MV-4-11 (cell line): Measurements from ENCODE around the gene EGFR.

ENCODE experiments used
- DNase-seq: peaks from one replicate; lab custom pipeline; 2025; lab: John Stamatoyannopoulos, UW

EGFR gene

GRCh38 chr7:55063061-55063460 is 44.2 kb downstream of the EGFR start:
- no peak for DNase-seq

- no peak for DNase-seq
Measured at GRCh38 chr7:55063633-55064032, 44.8 kb downstream of the EGFR start.

GRCh38 chr7:55065079-55065478 is 46.3 kb downstream of the EGFR start:
- peak; percentile 25 for DNase-seq

GRCh38 chr7:55065511-55066229 is 46.9 kb downstream of the EGFR start:
- DNase-seq: no peak

GRCh38 chr7:55066524-55066923 is 47.7 kb downstream of the EGFR start:
- DNase-seq: no peak

GRCh38 chr7:55066938-55067337 is 48.1 kb downstream of the EGFR start:
- no peak for DNase-seq

- no peak for DNase-seq
Measured at GRCh38 chr7:55067748-55068147, 48.9 kb downstream of the EGFR start.

GRCh38 chr7:55069271-55069792 is 50.5 kb downstream of the EGFR start:
- DNase-seq: no peak

- no peak for DNase-seq
Measured at GRCh38 chr7:55070271-55070743, 51.5 kb downstream of the EGFR start.

- no peak for DNase-seq
Measured at GRCh38 chr7:55070854-55071253, 52.0 kb downstream of the EGFR start.

GRCh38 chr7:55071411-55072175 is 52.8 kb downstream of the EGFR start:
- DNase-seq: no peak

- DNase-seq: peak; percentile 32
Measured at GRCh38 chr7:55072251-55072650, 53.4 kb downstream of the EGFR start.

- peak; percentile 70 for DNase-seq
Measured at GRCh38 chr7:55073051-55073511, 54.3 kb downstream of the EGFR start.

GRCh38 chr7:55073976-55074528 is 55.2 kb downstream of the EGFR start:
- peak; percentile 91 for DNase-seq

GRCh38 chr7:55075464-55076021 is 56.7 kb downstream of the EGFR start:
- DNase-seq: peak; percentile 56

GRCh38 chr7:55077561-55078410 is 59.0 kb downstream of the EGFR start:
- no peak for DNase-seq

- no peak for DNase-seq
Measured at GRCh38 chr7:55078465-55079372, 59.9 kb downstream of the EGFR start.

GRCh38 chr7:55080000-55080623 is 61.3 kb downstream of the EGFR start:
- DNase-seq: no peak

- DNase-seq: no peak
Measured at GRCh38 chr7:55081068-55081467, 62.3 kb downstream of the EGFR start.
